Thoracic aorta (tissue), 2 donors: ENCODE measurements around the gene UPF3A. TPM values are rescaled to one million over a fixed set of nuclear protein-coding genes. Genes with fewer than 3 reads are reported as not detected.
"Not testable (repeated sequence)": the region's sequence is repeated elsewhere in the genome, so short reads cannot be mapped to it uniquely, and the experiment has no call there.

Experiments
- ATAC-seq: fragments of 150-250 bp; one replicate; pipeline ENCODE4 v1.8.0; 2017; ENCODE audit warnings: low read depth; ENCODE audit not compliant: insufficient number of reproducible peaks, low FRiP score
- DNase-seq: peaks from one replicate; pipeline ENCODE4 v3.0.0-alpha.2; 2020; ENCODE audit warnings: low spot score
- H3K27ac ChIP-seq, 2 donors: fragments of 200-600 bp; sonication (generic); 1 replicate in 1 of 2; 2 replicates in 1 of 2; pipeline ENCODE4 v1.5.1; 2016; ENCODE audit warnings: mild to moderate bottlenecking in 2 of 2, moderate library complexity in 2 of 2
- H3K27me3 ChIP-seq: fragments of 200-600 bp; sonication (generic); replicated peaks from 2 replicates; pipeline ENCODE4 v1.6.0; 2016; ENCODE audit warnings: mild to moderate bottlenecking; ENCODE audit not compliant: insufficient read depth
- H3K36me3 ChIP-seq: fragments of 200-600 bp; sonication (generic); one replicate; pipeline ENCODE4 v1.5.1; 2016
- H3K4me1 ChIP-seq, 2 donors: fragments of 200-600 bp; sonication (generic); 1 replicate in 1 of 2; 2 replicates in 1 of 2; pipeline versions ENCODE4 v1.5.1 to v1.6.0; 2016; ENCODE audit warnings: low read depth in 2 of 2, mild to moderate bottlenecking in 1 of 2; ENCODE audit not compliant: control insufficient read depth in 1 of 2
- H3K4me3 ChIP-seq: fragments of 200-600 bp; sonication (generic); 2 replicates; pipeline ENCODE4 v1.5.1; 2016; ENCODE audit warnings: mild to moderate bottlenecking
- H3K9me3 ChIP-seq: fragments of 200-600 bp; sonication (generic); 2 replicates; pipeline ENCODE4 v1.5.1; 2016
- CTCF ChIP-seq: fragments of 200-600 bp; sonication (generic); IDR thresholded peaks from one replicate; pipeline ENCODE4 v1.5.1; 2019; ENCODE audit warnings: antibody characterized with exemption
- total RNA-seq, 2 donors: library from RNA; depleted of rRNA; stranded (reverse); fragments of >200 nt; gene quantifications; one replicate each; pipeline versions ENCODE4 v1.1.0 to v1.2.3, GENCODE V29; 2016

UPF3A gene
- total RNA-seq, 2 donors from 2014 or later, result 25.3 to 32.8 TPM

GRCh38 chr13:114248011-114248410 is 33.4 kb upstream of the UPF3A start:
- ATAC-seq (no peak), DNase-seq (no peak)
- no peak for TF ChIP-seq CTCF
- Histone ChIP-seq H3K4me3 (no peak overlapping the region), H3K9me3 (no peaks in the 10 kb centered on the region), H3K4me1 (no peaks in the 10 kb centered on the region), H3K27ac (peak overlapping the region in 1 of 2 donors; percentile 47), H3K36me3 (peaks cover 70% of the 10 kb centered on the region), H3K27me3 (no peaks in the 10 kb centered on the region)

- Histone ChIP-seq H3K4me1 (no peaks in the 10 kb centered on the region), H3K27me3 (no peaks in the 10 kb centered on the region), H3K27ac (no peak overlapping the region), H3K4me3 (no peak overlapping the region), H3K36me3 (peaks cover 61% of the 10 kb centered on the region), H3K9me3 (no peaks in the 10 kb centered on the region)
- ATAC-seq (no peak), DNase-seq (no peak)
- TF ChIP-seq CTCF, result no peak
Observed at GRCh38 chr13:114249077-114249476, 32.3 kb upstream of the UPF3A start.

DNA sequence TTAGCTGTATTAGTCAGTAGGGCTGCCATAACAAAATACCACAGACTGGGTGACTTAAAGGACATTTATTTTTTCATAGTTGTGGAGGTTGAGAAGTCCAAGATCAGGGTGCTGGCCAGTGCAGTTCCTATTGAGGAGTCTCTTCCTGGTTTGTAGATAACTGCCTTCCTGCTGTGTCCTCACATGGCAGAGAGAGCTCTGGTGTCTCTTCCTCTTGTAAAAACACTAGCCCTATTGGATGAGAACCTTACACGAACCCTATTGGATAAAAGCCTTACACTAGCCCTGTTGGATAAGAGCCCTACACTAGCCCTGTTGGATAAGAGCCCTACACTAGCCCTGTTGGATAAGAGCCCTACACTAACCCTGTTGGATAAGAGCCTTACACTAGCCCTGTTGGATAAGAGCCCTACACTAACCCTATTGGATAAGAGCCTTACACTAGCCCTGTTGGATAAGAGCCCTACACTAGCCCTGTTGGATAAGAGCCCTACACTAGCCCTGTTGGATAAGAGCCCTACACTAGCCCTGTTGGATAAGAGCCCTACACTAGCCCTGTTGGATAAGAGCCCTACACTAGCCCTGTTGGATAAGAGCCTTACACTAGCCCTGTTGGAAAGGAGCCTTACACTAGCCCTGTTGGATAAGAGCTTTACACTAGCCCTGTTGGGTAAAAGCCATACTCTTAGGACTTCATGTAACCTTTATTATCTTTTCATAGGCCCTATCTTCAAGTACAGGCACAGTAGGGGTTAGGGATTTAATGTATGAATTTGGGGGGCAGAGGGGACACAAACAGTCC is 29.6 kb upstream of the UPF3A start:
- not testable (repeated sequence) for H3K9me3 ChIP-seq, ATAC-seq, H3K27ac ChIP-seq, H3K4me3 ChIP-seq, H3K27me3 ChIP-seq, DNase-seq, H3K4me1 ChIP-seq
- H3K36me3 ChIP-seq, result peaks cover 48% of the 10 kb centered on the region

- no peaks in the 10 kb centered on the region for H3K27me3 ChIP-seq
- no peaks in the 10 kb centered on the region for H3K9me3 ChIP-seq
- DNase-seq, result no peak
- H3K27ac ChIP-seq, result no peak overlapping the region
- peaks cover 44% of the 10 kb centered on the region for H3K36me3 ChIP-seq
- no peak overlapping the region for H3K4me3 ChIP-seq
- no peaks in the 10 kb centered on the region for H3K4me1 ChIP-seq
- no peak for TF ChIP-seq CTCF
- ATAC-seq, result no peak
Observed at GRCh38 chr13:114256547-114256946, 24.9 kb upstream of the UPF3A start.

DNA sequence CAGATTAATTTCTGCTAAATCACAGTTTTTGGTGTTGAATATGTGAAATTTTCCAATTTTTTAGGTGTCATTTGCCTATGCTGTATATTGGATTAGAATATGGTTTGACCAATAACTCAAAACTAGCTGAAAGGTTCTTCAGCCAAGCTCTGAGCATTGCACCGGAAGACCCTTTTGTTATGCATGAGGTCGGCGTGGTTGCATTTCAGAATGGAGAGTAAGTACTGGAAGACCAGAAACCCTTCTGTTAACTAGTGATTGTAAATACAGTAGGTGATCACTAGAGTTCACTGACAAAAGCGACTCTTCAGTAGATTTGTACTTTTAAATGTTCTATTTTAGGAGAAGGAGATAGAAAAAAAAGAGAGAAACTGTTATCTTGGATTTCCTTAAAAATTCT is 24.4 kb upstream of the UPF3A start:
- Histone ChIP-seq H3K27me3 (no peaks in the 10 kb centered on the region), H3K9me3 (no peaks in the 10 kb centered on the region), H3K4me3 (no peak overlapping the region), H3K4me1 (no peaks in the 10 kb centered on the region), H3K27ac (no peak overlapping the region), H3K36me3 (peaks cover 42% of the 10 kb centered on the region)
- DNase-seq (no peak), ATAC-seq (no peak)
- TF ChIP-seq CTCF, result no peak

GRCh38 chr13:114258589-114258988 is 22.8 kb upstream of the UPF3A start:
- Histone ChIP-seq H3K27ac (no peak overlapping the region), H3K4me1 (no peaks in the 10 kb centered on the region), H3K9me3 (no peaks in the 10 kb centered on the region), H3K36me3 (peaks cover 50% of the 10 kb centered on the region), H3K4me3 (no peak overlapping the region), H3K27me3 (no peaks in the 10 kb centered on the region)
- DNase-seq (no peak), ATAC-seq (no peak)
- TF ChIP-seq CTCF, result no peak
